DND-41 (cell line): ENCODE measurements around the gene MORF4L1.

Source experiments
- ATAC-seq: fragments of 200-7000 bp; cut with Tn5 transposase; 3 replicates; pipeline ENCODE4 v1.9.1; 2021; ENCODE audit warnings: low read depth; ENCODE audit not compliant: insufficient read depth
- DNase-seq: peaks from one replicate; pipeline ENCODE4 v3.0.0-alpha.2; 2020
- H2AFZ ChIP-seq: 2 replicates; pipeline ENCODE4 v1.6.0; 2012; ENCODE audit warnings: low read depth, low read length
- H3K27ac ChIP-seq: 2 replicates; pipeline ENCODE4 v1.5.1; 2012; ENCODE audit warnings: low read length, inconsistent platforms
- H3K27me3 ChIP-seq: fragments of 200-600 bp; sonication (generic); 2 replicates; pipeline ENCODE4 v1.6.0; 2012; ENCODE audit warnings: low read length, mild to moderate bottlenecking, inconsistent platforms; ENCODE audit not compliant: insufficient read depth, poor library complexity
- H3K36me3 ChIP-seq: 2 replicates; pipeline ENCODE4 v1.5.1; 2012; ENCODE audit warnings: low read length, inconsistent platforms; ENCODE audit not compliant: insufficient read depth
- H3K4me1 ChIP-seq: 2 replicates; pipeline ENCODE4 v1.5.1; 2012; ENCODE audit warnings: mild to moderate bottlenecking, low read length; ENCODE audit not compliant: insufficient read depth
- H3K4me2 ChIP-seq: 2 replicates; pipeline ENCODE4 v1.6.0; 2012; ENCODE audit warnings: mild to moderate bottlenecking, moderate library complexity, low read length, inconsistent platforms; ENCODE audit not compliant: insufficient read depth
- H3K4me3 ChIP-seq, 2 experiments: fragments of 200-600 bp in 1 of 2; shearing (Covaris generic) in 1 of 2; 2 replicates each; pipeline ENCODE4 v1.5.1; 2012 to 2016; ENCODE audit warnings: inconsistent platforms in 2 of 2, low read length in 2 of 2, mild to moderate bottlenecking in 2 of 2, low read depth in 1 of 2, moderate library complexity in 1 of 2
- H3K79me2 ChIP-seq: 2 replicates; pipeline ENCODE4 v1.6.0; 2012; ENCODE audit warnings: low read length, inconsistent platforms; ENCODE audit not compliant: insufficient read depth
- H3K9ac ChIP-seq: 2 replicates; pipeline ENCODE4 v1.6.0; 2012; ENCODE audit warnings: low read depth, mild to moderate bottlenecking, inconsistent platforms, low read length, moderate library complexity
- H3K9me3 ChIP-seq: 2 replicates; pipeline ENCODE4 v1.5.1; 2012; ENCODE audit warnings: low read length, moderate library complexity, mild to moderate bottlenecking, inconsistent platforms; ENCODE audit not compliant: insufficient read depth, severe bottlenecking
- H4K20me1 ChIP-seq: 2 replicates; pipeline ENCODE4 v1.6.0; 2012; ENCODE audit warnings: low read length; ENCODE audit not compliant: insufficient read depth
- EZH2 ChIP-seq: IDR thresholded peaks from 3 replicates; pipeline ENCODE4 v1.6.1; 2012; ENCODE audit warnings: borderline replicate concordance, low read depth, mild to moderate bottlenecking, moderate library complexity, low read length, inconsistent platforms; ENCODE audit not compliant: severe bottlenecking
- TF ChIP-seq, protein P1 (sequence below): IDR thresholded peaks from 2 replicates; pipeline ENCODE4 v1.5.1; 2012; ENCODE audit warnings: borderline replicate concordance, low read length, moderate library complexity, mild to moderate bottlenecking; ENCODE audit not compliant: poor library complexity, severe bottlenecking; ENCODE audit errors: extremely low read depth

Gene MORF4L1

DNA sequence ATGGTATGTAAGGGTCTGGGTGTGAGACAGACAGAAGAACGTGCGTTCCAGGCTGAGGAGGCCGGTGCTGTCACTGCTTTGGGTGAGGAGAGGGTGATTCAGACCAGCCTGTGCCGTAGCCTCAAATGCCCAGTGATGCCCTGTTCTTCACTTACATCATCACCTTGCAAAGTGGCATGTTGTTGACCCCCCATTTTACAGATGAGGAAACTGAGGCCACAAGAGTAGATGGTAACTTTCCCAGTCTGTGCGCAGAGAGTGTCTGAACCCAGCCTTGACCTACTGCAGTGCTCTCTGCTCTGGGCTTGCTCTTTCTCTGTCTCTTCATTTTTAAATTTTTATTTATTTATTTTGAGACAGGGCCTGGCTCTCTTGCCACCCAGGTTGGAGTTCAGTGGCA, 73.8 kb downstream of the MORF4L1 start:
- H3K4me3 ChIP-seq = no peak overlapping the region
- H3K4me1 ChIP-seq = peaks cover 7% of the 10 kb centered on the region; the same call in 1 of the 2 replicates
- H3K79me2 ChIP-seq = no peaks in the 10 kb centered on the region
- no peak for DNase-seq
- no peaks in the 10 kb centered on the region for H3K9me3 ChIP-seq
- ATAC-seq = no peak
- no peaks in the 10 kb centered on the region for H4K20me1 ChIP-seq
- no peaks in the 10 kb centered on the region for H3K36me3 ChIP-seq
- no peak overlapping the region for H3K27ac ChIP-seq
- no peak overlapping the region for H3K4me2 ChIP-seq
- H3K9ac ChIP-seq = no peak overlapping the region
- no peak for TF ChIP-seq EZH2
- TF ChIP-seq, protein P1, sequence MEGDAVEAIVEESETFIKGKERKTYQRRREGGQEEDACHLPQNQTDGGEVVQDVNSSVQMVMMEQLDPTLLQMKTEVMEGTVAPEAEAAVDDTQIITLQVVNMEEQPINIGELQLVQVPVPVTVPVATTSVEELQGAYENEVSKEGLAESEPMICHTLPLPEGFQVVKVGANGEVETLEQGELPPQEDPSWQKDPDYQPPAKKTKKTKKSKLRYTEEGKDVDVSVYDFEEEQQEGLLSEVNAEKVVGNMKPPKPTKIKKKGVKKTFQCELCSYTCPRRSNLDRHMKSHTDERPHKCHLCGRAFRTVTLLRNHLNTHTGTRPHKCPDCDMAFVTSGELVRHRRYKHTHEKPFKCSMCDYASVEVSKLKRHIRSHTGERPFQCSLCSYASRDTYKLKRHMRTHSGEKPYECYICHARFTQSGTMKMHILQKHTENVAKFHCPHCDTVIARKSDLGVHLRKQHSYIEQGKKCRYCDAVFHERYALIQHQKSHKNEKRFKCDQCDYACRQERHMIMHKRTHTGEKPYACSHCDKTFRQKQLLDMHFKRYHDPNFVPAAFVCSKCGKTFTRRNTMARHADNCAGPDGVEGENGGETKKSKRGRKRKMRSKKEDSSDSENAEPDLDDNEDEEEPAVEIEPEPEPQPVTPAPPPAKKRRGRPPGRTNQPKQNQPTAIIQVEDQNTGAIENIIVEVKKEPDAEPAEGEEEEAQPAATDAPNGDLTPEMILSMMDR = no peak
- no peaks in the 10 kb centered on the region for H3K27me3 ChIP-seq
- no peak overlapping the region for H2AFZ ChIP-seq

DNA sequence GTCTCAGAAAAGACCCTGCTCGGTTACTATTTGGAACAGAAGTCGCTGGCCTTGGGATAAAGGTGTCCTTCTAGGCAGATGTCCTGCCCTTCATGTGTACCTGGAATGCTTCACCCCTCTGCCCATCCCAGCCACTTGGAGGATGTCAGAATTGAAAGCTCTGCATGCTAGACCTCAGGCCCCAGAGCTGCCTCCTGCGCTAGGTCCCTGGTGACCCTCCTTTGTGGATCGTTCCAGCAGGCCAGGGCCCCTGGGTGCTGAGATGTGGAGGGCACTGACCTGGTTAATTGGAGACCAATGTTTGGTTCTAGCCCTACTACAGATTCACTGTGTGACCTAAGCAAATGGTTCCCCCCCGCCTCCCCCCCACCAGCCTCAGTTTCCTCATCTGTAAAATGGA, 74.8 kb downstream of the MORF4L1 start:
- Histone ChIP-seq H3K4me1 (peaks cover 7% of the 10 kb centered on the region; the same call in 1 of the 2 replicates), H3K27me3 (no peaks in the 10 kb centered on the region), H3K79me2 (no peaks in the 10 kb centered on the region), H3K36me3 (no peaks in the 10 kb centered on the region), H2AFZ (no peak overlapping the region), H4K20me1 (no peaks in the 10 kb centered on the region), H3K9me3 (no peaks in the 10 kb centered on the region), H3K27ac (no peak overlapping the region), H3K9ac (no peak overlapping the region), H3K4me2 (no peak overlapping the region), H3K4me3 (no peak overlapping the region)
- DNase-seq (no peak), ATAC-seq (no peak)
- TF ChIP-seq, protein P1 = no peak
- no peak for TF ChIP-seq EZH2
